OCI-LY1 (cell line): ENCODE data around the gene LIME1.

Source experiments
- H2AFZ ChIP-seq: fragments of 200-600 bp; sonication (generic), shearing (Covaris generic); 2 replicates; pipeline ENCODE4 v1.6.0; 2014; ENCODE audit warnings: antibody characterized with exemption, mild to moderate bottlenecking, low read length
- H3F3A ChIP-seq: fragments of 200-600 bp; sonication (generic), shearing (Covaris generic); 2 replicates; pipeline ENCODE4 v1.6.0; 2014; ENCODE audit warnings: mild to moderate bottlenecking, antibody characterized with exemption, low read length, moderate library complexity; ENCODE audit not compliant: insufficient read depth
- H3K27ac ChIP-seq: fragments of 200-600 bp; sonication (generic); 2 replicates; pipeline ENCODE4 v1.5.1; 2014; ENCODE audit warnings: low read length, mixed run types, mild to moderate bottlenecking, low read depth; ENCODE audit not compliant: poor library complexity, severe bottlenecking
- H3K27me3 ChIP-seq: fragments of 200-600 bp; sonication (generic); 2 replicates; pipeline ENCODE4 v1.6.0; 2014; ENCODE audit warnings: antibody characterized with exemption, mild to moderate bottlenecking, low read length, moderate library complexity; ENCODE audit not compliant: insufficient read depth
- H3K36me3 ChIP-seq: fragments of 200-600 bp; sonication (generic); 2 replicates; pipeline ENCODE4 v1.6.1; 2014; ENCODE audit warnings: mild to moderate bottlenecking, antibody characterized with exemption, low read length, moderate library complexity, mixed read lengths; ENCODE audit not compliant: insufficient read depth
- H3K4me1 ChIP-seq: fragments of 200-600 bp; sonication (generic); 2 replicates; pipeline ENCODE4 v1.5.1; 2014; ENCODE audit warnings: mild to moderate bottlenecking, low read length, moderate library complexity; ENCODE audit not compliant: insufficient read depth, severe bottlenecking
- H3K4me2 ChIP-seq: fragments of 200-600 bp; sonication (generic), shearing (Covaris generic); 2 replicates; pipeline ENCODE4 v1.6.1; 2014; ENCODE audit warnings: low read length
- H3K4me3 ChIP-seq: fragments of 200-600 bp; sonication (generic); 2 replicates; pipeline ENCODE4 v1.5.1; 2014; ENCODE audit warnings: low read length, low read depth, mild to moderate bottlenecking, mixed read lengths; ENCODE audit not compliant: poor library complexity, severe bottlenecking
- H3K79me2 ChIP-seq: fragments of 200-600 bp; shearing (Covaris generic); 2 replicates; pipeline ENCODE4 v1.6.1; 2016; ENCODE audit warnings: mixed run types, low read length, mixed read lengths; ENCODE audit not compliant: insufficient read depth
- H3K9ac ChIP-seq: fragments of 200-600 bp; sonication (generic), shearing (Covaris generic); 2 replicates; pipeline ENCODE4 v1.6.1; 2014; ENCODE audit warnings: mild to moderate bottlenecking, low read length, mixed read lengths
- H3K9me2 ChIP-seq: fragments of 200-600 bp; sonication (generic), shearing (Covaris generic); 2 replicates; pipeline ENCODE4 v1.6.1; 2014; ENCODE audit warnings: low read depth, mild to moderate bottlenecking, low read length, mixed read lengths
- H3K9me3 ChIP-seq: fragments of 200-600 bp; shearing (Covaris generic); 2 replicates; pipeline ENCODE4 v1.6.1; 2014; ENCODE audit warnings: low read length, mixed read lengths
- H4K20me1 ChIP-seq: fragments of 200-600 bp; sonication (generic), shearing (Covaris generic); 2 replicates; pipeline ENCODE4 v1.6.0; 2016; ENCODE audit warnings: mild to moderate bottlenecking, low read length; ENCODE audit not compliant: insufficient read depth
- EZH2 ChIP-seq: fragments of 200-600 bp; sonication (generic), shearing (Covaris generic); IDR thresholded peaks from 2 replicates; pipeline ENCODE4 v1.8.0; 2017; ENCODE audit warnings: borderline replicate concordance, mixed run types, mild to moderate bottlenecking, antibody characterized with exemption, low read length, moderate library complexity, mixed read lengths
- TF ChIP-seq, protein P1 (sequence below): fragments of 200-600 bp; sonication (generic), shearing (Covaris generic); IDR thresholded peaks from 2 replicates; pipeline ENCODE4 v1.5.1; 2017; ENCODE audit warnings: mild to moderate bottlenecking, antibody characterized with exemption, low read length, moderate library complexity, mixed read lengths

The LIME1 gene

DNA sequence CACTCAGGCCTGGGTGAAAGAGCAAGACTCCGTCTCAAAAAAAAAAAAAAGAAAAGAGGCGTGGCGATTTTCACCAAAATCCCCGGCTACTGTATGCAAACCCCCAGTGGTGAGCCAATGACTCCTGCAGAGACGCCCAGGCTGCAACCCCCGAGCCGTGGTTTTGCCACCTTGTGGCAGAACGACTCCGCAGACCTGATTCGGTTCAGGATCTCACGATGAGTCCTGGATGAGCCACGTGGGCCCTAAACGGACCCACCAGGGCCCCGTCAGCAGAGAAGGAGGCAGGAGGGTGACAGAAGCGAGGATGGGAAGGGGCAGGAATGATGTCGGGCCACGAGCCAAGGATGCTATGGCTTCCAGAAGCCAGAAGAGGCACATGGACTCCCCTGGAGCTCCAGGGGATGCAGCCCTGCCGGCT is 45.6 kb downstream of the LIME1 start:
- no peaks in the 10 kb centered on the region for H3F3A ChIP-seq
- H3K27me3 ChIP-seq: peaks cover 15% of the 10 kb centered on the region; the same call in 1 of the 2 replicates
- H3K79me2 ChIP-seq: no peaks in the 10 kb centered on the region
- no peak overlapping the region for H3K4me2 ChIP-seq
- H3K4me3 ChIP-seq: no peak overlapping the region
- H3K9me3 ChIP-seq: no peaks in the 10 kb centered on the region
- H3K36me3 ChIP-seq: peaks cover 4% of the 10 kb centered on the region; the same call in 1 of the 2 replicates
- no peak for TF ChIP-seq EZH2
- TF ChIP-seq, protein P1, sequence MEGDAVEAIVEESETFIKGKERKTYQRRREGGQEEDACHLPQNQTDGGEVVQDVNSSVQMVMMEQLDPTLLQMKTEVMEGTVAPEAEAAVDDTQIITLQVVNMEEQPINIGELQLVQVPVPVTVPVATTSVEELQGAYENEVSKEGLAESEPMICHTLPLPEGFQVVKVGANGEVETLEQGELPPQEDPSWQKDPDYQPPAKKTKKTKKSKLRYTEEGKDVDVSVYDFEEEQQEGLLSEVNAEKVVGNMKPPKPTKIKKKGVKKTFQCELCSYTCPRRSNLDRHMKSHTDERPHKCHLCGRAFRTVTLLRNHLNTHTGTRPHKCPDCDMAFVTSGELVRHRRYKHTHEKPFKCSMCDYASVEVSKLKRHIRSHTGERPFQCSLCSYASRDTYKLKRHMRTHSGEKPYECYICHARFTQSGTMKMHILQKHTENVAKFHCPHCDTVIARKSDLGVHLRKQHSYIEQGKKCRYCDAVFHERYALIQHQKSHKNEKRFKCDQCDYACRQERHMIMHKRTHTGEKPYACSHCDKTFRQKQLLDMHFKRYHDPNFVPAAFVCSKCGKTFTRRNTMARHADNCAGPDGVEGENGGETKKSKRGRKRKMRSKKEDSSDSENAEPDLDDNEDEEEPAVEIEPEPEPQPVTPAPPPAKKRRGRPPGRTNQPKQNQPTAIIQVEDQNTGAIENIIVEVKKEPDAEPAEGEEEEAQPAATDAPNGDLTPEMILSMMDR: peak; percentile 41
- H3K27ac ChIP-seq: no peak overlapping the region
- no peak overlapping the region for H3K9ac ChIP-seq
- no peak overlapping the region for H2AFZ ChIP-seq
- H4K20me1 ChIP-seq: no peaks in the 10 kb centered on the region
- peaks cover 3% of the 10 kb centered on the region for H3K4me1 ChIP-seq
- H3K9me2 ChIP-seq: no peaks in the 10 kb centered on the region

DNA sequence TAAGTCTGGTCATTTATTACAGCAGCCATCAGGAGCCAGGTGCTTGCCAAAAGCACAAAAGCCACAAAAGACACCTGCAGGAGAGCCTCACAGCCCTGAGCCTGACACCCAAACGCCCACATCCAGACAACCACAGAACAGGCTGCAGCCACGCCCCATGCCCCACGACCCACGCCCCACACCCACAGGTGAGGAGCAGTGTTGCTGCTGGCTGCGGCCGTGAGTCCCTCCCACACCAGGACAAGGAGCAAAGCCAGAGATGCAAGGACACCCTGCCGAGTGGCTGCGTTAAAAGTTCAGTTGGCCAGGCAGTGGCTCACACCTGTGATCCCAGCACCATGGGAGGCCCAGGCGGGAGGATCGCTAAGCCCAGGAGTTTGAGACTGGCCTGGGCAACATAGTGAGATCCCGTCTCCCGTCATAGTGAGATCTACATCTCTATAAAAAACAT is 46.1 kb downstream of the LIME1 start:
- no peak overlapping the region for H3K4me2 ChIP-seq

DNA sequence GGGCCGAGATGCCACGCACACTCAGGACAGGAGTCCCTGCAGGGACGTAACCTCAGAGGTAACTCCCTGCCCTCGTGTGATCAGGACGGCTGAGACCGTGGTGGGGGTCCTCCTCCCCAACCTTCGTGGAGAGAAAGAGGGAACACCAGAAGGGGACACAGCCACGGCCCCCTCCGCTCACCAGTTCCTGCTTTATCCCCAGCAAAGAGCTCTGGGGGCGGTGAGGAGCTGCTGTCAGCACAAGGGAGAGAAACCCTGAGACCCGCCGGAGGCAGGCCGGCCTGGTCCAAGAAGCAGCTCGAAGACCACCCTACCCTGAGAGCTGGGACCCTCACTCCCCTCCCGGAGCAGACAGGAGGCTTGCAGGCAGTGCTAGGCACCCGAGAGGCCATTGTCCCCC is 47.5 kb downstream of the LIME1 start:
- H3K27ac ChIP-seq: no peak overlapping the region
- no peak overlapping the region for H3K4me2 ChIP-seq
- H3F3A ChIP-seq: no peaks in the 10 kb centered on the region
- no peak overlapping the region for H2AFZ ChIP-seq
- peaks cover 3% of the 10 kb centered on the region for H3K4me1 ChIP-seq
- no peaks in the 10 kb centered on the region for H3K36me3 ChIP-seq
- 0 out of 2 replicates have a peak, but pooled peaks cover 7% of the 10 kb centered on the region for H3K27me3 ChIP-seq
- no peak for TF ChIP-seq EZH2
- TF ChIP-seq, protein P1: no peak
- H3K9me3 ChIP-seq: no peaks in the 10 kb centered on the region
- no peak overlapping the region for H3K9ac ChIP-seq
- no peaks in the 10 kb centered on the region for H4K20me1 ChIP-seq
- H3K4me3 ChIP-seq: no peak overlapping the region
- H3K79me2 ChIP-seq: no peaks in the 10 kb centered on the region
- no peaks in the 10 kb centered on the region for H3K9me2 ChIP-seq

More for the DNA sequence above, 46.1 kb downstream of the LIME1 start:
- no peaks in the 10 kb centered on the region for H3F3A ChIP-seq
- no peak overlapping the region for H3K27ac ChIP-seq
- no peak for TF ChIP-seq EZH2
- TF ChIP-seq, protein P1: no peak
- no peaks in the 10 kb centered on the region for H3K9me2 ChIP-seq
- H3K36me3 ChIP-seq: peaks cover 3% of the 10 kb centered on the region; the same call in 1 of the 2 replicates
- H3K79me2 ChIP-seq: no peaks in the 10 kb centered on the region
- H3K4me3 ChIP-seq: no peak overlapping the region
- H3K9ac ChIP-seq: no peak overlapping the region
- peaks cover 3% of the 10 kb centered on the region for H3K4me1 ChIP-seq
- no peaks in the 10 kb centered on the region for H4K20me1 ChIP-seq
- H3K9me3 ChIP-seq: no peaks in the 10 kb centered on the region
- H3K27me3 ChIP-seq: peaks cover 11% of the 10 kb centered on the region; the same call in 1 of the 2 replicates
- H2AFZ ChIP-seq: no peak overlapping the region
